ENCODE data around the gene ACAN.
A peak's percentile ranks its signal among the peaks of the same experiment; 100 is the strongest.

ACAN gene

GRCh38 chr15:88802250-88802990, 816 bp upstream of the ACAN start:
- no peak for DNase-seq

- peak in 1 of 2 experiments; percentile 34 for DNase-seq
Observed at GRCh38 chr15:88802991-88803240, 320 bp upstream of the ACAN start.

- no peak for DNase-seq
Observed at GRCh38 chr15:88803920-88804247, 648 bp downstream of the ACAN start.

DNA sequence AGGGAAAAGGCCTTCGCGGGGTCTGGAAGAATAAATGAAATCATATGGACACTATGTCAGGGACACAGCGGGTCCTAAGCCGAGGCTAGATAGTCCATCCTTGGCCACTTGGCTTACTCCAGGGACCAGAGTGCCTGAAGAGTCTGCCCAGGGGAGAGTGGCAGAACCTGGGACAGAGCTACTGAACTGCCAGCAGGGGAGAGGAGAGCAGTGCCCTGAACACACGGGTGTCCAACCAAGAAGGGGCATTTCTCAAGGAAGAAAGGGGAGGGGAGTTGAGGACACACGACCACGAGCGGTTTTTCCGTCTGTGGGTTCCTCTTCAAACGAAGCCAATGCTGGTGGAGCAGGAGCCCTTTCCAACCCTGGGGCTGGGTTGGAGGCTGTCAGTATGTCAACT, 1.0 kb downstream of the ACAN start:
- peak in 1 of 2 experiments; percentile 7 for DNase-seq

GRCh38 chr15:88805031-88805780, 2.0 kb downstream of the ACAN start:
- DNase-seq, result peak in 1 of 2 experiments; percentile 12

- DNase-seq, result no peak
Observed at GRCh38 chr15:88810446-88810845, 7.2 kb downstream of the ACAN start.

DNA sequence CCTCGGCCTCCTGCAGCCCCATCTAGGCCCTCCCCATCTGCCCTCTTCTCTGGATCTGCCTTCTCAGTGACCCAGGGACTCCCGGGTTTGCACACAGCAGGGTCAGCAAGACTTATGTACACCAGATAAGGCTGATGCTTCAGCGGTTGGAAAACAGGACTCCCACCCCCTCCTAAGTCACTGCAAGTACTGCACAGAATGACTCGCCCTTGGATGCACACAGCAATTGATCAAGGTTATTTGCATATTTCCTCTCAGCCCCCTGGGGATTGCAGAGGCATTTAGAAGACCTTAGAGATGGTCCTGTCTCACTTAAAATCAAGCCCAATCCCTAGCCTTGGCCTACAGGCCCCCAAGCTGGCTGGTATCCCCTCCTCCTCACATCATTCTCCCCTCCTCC, 8.9 kb downstream of the ACAN start:
- no peak for DNase-seq

- no peak for DNase-seq
Observed at GRCh38 chr15:88813960-88814359, 10.7 kb downstream of the ACAN start.

DNA sequence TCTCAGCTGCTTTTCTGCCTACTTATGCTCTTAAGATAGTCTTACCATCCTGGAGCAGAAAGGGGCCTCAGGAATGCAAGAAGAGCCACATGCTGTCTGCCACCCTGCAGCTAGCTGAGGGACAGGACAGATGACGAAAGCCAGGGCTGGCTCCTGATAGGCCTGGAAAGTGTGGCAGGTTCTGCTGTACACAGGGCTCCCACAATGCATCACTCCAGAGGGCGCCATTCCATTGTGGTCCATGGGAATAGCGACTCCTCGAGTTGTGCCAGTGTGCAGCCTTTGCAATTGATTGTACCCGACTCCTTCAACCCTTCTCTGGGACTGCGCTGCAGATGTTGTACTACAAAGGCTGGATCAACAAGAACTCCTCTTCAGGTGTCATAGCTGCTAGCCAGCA, 11.2 kb downstream of the ACAN start:
- peak in 1 of 2 experiments; percentile 11 for DNase-seq

DNA sequence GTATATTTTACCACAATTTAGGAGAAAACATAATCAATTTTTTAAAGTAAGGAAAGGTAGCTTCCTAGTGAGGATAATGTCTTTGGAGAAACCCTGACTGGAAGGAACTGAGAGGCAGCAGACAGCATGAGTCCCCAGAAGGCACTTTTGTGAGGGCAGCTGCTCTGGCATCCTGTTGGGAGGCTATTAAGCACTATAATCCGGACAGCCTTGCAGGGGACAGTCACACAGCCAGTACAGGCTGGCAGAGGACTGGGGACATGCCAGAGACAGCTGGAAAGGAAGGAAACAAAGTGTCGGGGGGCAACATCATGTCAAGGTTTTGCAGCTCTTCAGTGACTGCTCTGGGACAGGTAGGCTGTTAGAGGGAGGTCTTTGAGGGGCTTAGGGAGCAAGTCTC, 15.7 kb downstream of the ACAN start:
- DNase-seq, result peak; percentile 45 to 77

DNA sequence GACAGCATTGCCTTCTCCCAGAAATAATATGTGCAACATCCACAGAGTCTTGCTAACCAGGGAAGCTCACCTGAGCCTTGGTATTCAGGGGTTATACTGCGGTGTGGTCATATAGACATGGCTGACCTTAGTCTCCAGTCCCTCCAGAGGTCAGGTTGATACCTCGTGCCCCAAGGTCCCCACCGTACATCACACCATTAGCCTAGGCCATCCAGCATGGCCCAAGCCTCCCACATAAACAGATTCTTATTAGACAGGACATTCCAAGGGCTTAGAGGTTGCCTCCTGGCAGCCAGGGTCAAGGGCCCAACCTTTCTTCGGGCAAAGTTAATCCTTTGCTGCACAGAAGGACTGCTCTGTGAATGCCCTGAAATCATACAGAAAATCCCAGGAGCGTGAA, 18.8 kb downstream of the ACAN start:
- no peak for DNase-seq

GRCh38 chr15:88828791-88829190, 25.6 kb downstream of the ACAN start:
- DNase-seq, result no peak

- no peak for DNase-seq
Observed at GRCh38 chr15:88830016-88830415, 26.8 kb downstream of the ACAN start.

- no peak for DNase-seq
Observed at GRCh38 chr15:88832820-88833730, 29.8 kb downstream of the ACAN start.

GRCh38 chr15:88833731-88834100, 30.5 kb downstream of the ACAN start:
- no peak for DNase-seq

GRCh38 chr15:88834211-88834812, 31.1 kb downstream of the ACAN start:
- DNase-seq, result peak in 1 of 2 experiments; percentile 16

GRCh38 chr15:88835119-88835518, 31.9 kb downstream of the ACAN start:
- DNase-seq, result no peak

- no peak for DNase-seq
Observed at GRCh38 chr15:88835646-88836045, 32.4 kb downstream of the ACAN start.

GRCh38 chr15:88838667-88839066, 35.4 kb downstream of the ACAN start:
- DNase-seq, result no peak

DNA sequence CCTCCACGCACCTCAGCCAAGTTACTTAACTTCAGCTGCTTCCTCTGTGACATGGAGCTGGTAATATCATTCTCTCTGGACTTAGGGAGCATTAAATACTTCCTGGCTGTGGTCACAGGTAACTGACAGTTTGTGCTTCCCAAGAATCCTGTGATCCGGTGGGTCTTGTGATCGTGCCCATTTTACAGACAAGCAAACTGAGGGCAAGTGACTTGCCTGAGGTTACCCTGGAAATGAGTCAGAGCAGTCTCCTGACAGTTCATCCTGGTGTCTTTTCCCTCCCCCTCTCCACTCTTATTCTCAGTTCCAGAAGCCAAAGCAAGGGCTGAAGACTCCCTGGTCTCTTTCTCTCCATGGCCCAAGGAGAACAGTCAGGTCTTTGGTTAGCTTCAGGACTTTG, 35.9 kb downstream of the ACAN start:
- DNase-seq, result no peak

GRCh38 chr15:88839961-88840360, 36.7 kb downstream of the ACAN start:
- DNase-seq, result no peak

DNA sequence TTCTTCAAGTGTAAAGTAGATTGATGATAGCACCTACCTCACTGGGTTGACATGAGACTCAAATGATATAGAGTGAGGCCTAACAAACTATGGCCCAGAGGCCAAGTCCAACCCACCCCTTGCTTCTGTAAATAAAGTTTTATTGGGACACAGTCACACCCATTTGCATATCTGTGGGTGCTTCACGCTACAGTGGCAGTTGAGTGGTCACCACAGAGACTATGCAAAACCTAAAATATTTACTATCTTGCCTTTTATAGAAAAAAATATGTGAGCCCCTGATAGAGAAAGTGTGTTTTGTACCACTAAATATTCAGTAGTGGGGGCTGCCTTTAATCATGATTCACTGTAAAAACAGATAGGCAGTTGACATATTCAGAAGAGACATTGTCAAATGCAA, 38.0 kb downstream of the ACAN start:
- DNase-seq, result no peak

DNA sequence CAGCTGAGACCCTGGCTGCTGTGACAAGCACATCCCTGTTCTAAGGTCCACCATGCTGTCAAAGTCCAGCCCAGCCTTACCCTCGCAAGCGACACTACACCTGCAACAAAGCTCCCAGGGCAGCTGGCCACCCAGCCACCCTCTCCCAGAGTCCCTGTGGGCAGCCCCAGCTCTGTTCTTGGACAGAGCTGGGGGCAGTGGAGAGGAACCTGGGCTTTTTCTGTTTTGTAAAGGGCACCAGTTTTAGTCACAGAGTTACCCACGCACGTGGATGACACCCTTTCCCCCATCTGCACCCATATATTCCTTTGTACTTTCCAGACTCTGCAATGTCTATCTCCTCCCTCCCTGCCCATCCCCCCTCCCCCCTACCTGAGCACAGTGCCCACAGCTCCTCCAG, 38.9 kb downstream of the ACAN start:
- no peak for DNase-seq

DNA sequence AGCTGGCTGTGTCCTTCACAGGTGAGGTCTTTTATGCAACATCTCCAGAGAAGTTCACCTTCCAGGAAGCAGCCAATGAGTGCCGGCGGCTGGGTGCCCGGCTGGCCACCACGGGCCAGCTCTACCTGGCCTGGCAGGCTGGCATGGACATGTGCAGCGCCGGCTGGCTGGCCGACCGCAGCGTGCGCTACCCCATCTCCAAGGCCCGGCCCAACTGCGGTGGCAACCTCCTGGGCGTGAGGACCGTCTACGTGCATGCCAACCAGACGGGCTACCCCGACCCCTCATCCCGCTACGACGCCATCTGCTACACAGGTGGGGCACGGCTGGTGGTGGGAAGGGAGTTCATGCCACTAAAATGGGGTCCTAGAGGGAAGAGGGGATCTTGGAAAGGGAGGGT, 40.1 kb downstream of the ACAN start:
- no peak for DNase-seq
